Activated CD8-positive, alpha-beta T cell treated with anti-CD3 and anti-CD28 coated beads for 36 hours (primary cell): ENCODE measurements around the gene LRRN2. TPM values are rescaled to one million over a fixed set of nuclear protein-coding genes. Genes with fewer than 3 reads are reported as not detected.

Experiments used
- ATAC-seq: fragments of 200-7000 bp; cut with Tn5 transposase; one replicate; pipeline ENCODE4 v1.10.0; 2021; ENCODE audit warnings: mild to moderate bottlenecking, moderate library complexity
- CTCF ChIA-PET: fragments of 350-600 bp; sonication (Branson Sonifier 250); formaldehyde crosslinking; loops from one replicate; lab custom pipeline; 2021; ENCODE audit warnings: antibody characterized with exemption; lab: Charles Lee
- POLR2A ChIA-PET: fragments of 350-600 bp; sonication (Branson Sonifier 250); formaldehyde crosslinking; loops from one replicate; lab custom pipeline; 2021; ENCODE audit warnings: antibody characterized with exemption; lab: Charles Lee
- DNase-seq: peaks from one replicate; pipeline ENCODE4 v3.0.0-alpha.2; 2020
- H3K27ac Mint-ChIP-seq: one replicate; pipeline ENCODE4 v1.8.0; 2021; ENCODE audit warnings: mild to moderate bottlenecking, mixed read lengths
- H3K27me3 Mint-ChIP-seq: one replicate; pipeline ENCODE4 v1.8.0; 2021; ENCODE audit warnings: mixed read lengths
- H3K36me3 Mint-ChIP-seq: one replicate; pipeline ENCODE4 v1.8.0; 2021; ENCODE audit warnings: low read depth, mixed read lengths
- H3K4me1 Mint-ChIP-seq: one replicate; pipeline ENCODE4 v1.8.0; 2021; ENCODE audit warnings: low read depth, mixed read lengths
- H3K4me3 Mint-ChIP-seq: one replicate; pipeline ENCODE4 v1.8.0; 2021; ENCODE audit warnings: mild to moderate bottlenecking, moderate library complexity, mixed read lengths
- H3K9me3 Mint-ChIP-seq: one replicate; pipeline ENCODE4 v1.8.0; 2021; ENCODE audit warnings: mixed read lengths
- intact Hi-C: fragments of 100-400 bp; cut with micrococcal nuclease; formaldehyde crosslinking; loops from one replicate; pipeline ENCODE4 v1.10.0; 2022
- total RNA-seq, 2 experiments: library from RNA; stranded (reverse); gene quantifications; one replicate each; pipeline ENCODE4 v1.2.3, GENCODE V29; 2021
- TF ChIP-seq, protein P1 (sequence below): fragments of 200-600 bp; IDR thresholded peaks from one replicate; pipeline ENCODE4 v1.8.0; 2022; ENCODE audit warnings: antibody characterized with exemption, mild to moderate bottlenecking

The LRRN2 gene
- total RNA-seq, 2 experiments from 2014 or later, result not detected

DNA sequence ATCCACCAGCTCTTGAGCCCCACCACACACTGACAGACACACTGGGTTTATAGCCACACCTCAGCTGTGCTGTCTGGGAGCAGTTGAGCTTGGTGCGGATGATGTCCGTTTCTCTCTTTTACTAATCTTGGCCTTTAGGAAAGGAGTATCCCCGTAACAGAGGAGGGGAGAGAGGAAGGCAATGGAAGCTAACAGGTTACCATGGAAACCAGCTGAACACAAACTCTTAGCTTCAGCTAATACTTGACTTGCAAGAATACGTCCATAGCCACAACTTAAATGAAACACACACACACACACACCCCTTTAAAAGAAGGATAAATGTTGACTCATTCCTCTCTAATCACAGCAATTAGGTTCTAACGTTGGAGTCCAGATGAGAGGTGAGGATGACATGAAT, 28.0 kb upstream of the LRRN2 start:
- Mint-ChIP-seq H3K27me3 (peaks cover 11% of the 10 kb centered on the region), H3K4me3 (no peak overlapping the region), H3K27ac (no peak overlapping the region)

DNA sequence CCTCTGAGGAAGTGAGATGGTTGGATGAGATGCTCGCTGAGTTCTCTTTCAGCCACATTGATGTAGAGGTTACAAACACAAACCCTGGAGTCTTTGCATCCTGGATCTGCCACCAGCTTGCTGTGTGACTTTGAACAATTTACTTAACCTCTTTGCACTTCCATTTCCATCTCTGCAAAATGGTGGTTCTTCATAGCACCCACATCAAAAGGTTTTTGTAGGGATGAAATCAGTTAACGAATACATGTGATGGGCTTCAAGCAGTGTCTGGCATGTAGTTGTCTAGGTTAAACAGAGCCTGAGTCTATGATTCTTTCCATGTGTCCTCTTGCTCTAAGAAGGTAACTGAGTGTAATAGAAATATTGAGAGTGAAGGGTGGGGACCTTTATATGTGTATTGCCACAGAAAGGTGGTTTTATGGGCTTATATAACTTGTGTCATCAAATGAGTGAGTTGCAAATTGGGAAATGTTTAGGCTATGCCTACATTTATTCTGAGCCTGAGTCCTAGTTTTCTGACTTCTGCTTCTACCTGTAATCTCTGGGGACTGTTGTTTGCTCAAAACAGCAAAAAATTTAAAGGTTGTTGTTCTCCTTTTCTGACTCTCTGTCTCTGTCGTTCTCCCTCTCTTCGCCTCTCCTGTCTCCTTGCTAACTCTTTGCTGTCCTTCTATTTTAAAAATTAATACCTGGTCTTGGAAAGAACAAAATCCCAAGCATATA, 27.3 kb upstream of the LRRN2 start:
- Mint-ChIP-seq H3K4me1 (peaks cover 9% of the 10 kb centered on the region), H3K4me3 (no peak overlapping the region), H3K9me3 (no peaks in the 10 kb centered on the region), H3K27ac (no peak overlapping the region), H3K36me3 (no peaks in the 10 kb centered on the region), H3K27me3 (peaks cover 11% of the 10 kb centered on the region)
- ATAC-seq (no peak), DNase-seq (no peak)
- intact Hi-C loops, result no loop called here
- TF ChIP-seq, protein P1, sequence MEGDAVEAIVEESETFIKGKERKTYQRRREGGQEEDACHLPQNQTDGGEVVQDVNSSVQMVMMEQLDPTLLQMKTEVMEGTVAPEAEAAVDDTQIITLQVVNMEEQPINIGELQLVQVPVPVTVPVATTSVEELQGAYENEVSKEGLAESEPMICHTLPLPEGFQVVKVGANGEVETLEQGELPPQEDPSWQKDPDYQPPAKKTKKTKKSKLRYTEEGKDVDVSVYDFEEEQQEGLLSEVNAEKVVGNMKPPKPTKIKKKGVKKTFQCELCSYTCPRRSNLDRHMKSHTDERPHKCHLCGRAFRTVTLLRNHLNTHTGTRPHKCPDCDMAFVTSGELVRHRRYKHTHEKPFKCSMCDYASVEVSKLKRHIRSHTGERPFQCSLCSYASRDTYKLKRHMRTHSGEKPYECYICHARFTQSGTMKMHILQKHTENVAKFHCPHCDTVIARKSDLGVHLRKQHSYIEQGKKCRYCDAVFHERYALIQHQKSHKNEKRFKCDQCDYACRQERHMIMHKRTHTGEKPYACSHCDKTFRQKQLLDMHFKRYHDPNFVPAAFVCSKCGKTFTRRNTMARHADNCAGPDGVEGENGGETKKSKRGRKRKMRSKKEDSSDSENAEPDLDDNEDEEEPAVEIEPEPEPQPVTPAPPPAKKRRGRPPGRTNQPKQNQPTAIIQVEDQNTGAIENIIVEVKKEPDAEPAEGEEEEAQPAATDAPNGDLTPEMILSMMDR, result no peak
- POLR2A ChIA-PET, result interaction anchor here (1.0 kb wide), 1 partner anchor 89 kb away, joined by 3 read pairs; no protein-coding TSS in a partner anchor
- CTCF ChIA-PET, result interaction anchor here (1.3 to 2.8 kb wide), 4 partner anchors 9 to 79 kb away, joined by 3 to 7 read pairs (median 6); no protein-coding TSS in a partner anchor

More for the DNA sequence above, 28.0 kb upstream of the LRRN2 start:
- intact Hi-C loops, result no loop called here
- peaks cover 5% of the 10 kb centered on the region for H3K4me1 Mint-ChIP-seq
- TF ChIP-seq, protein P1, result no peak
- no peaks in the 10 kb centered on the region for H3K9me3 Mint-ChIP-seq
- ChIA-PET CTCF (interaction anchor here (1.3 to 2.8 kb wide), 4 partner anchors 10 to 78 kb away, joined by 3 to 7 read pairs (median 6); no protein-coding TSS in a partner anchor), POLR2A (interaction anchor here (1.0 kb wide), 1 partner anchor 90 kb away, joined by 3 read pairs; no protein-coding TSS in a partner anchor)
- no peaks in the 10 kb centered on the region for H3K36me3 Mint-ChIP-seq
- no peak for ATAC-seq
- DNase-seq, result no peak

GRCh38 chr1:204711947-204712701, 26.6 kb upstream of the LRRN2 start:
- ChIA-PET POLR2A (no interaction called here), CTCF (interaction anchor here (1.6 to 2.8 kb wide), 3 partner anchors 9 to 51 kb away, joined by 3 to 7 read pairs (median 7); no protein-coding TSS in a partner anchor)
- TF ChIP-seq, protein P1, result no peak
- Mint-ChIP-seq H3K4me1 (peaks cover 14% of the 10 kb centered on the region), H3K4me3 (no peak overlapping the region), H3K36me3 (no peaks in the 10 kb centered on the region), H3K27ac (no peak overlapping the region), H3K27me3 (peaks cover 11% of the 10 kb centered on the region), H3K9me3 (no peaks in the 10 kb centered on the region)
- no peak for ATAC-seq
- intact Hi-C loops, result no loop called here
- DNase-seq, result no peak

DNA sequence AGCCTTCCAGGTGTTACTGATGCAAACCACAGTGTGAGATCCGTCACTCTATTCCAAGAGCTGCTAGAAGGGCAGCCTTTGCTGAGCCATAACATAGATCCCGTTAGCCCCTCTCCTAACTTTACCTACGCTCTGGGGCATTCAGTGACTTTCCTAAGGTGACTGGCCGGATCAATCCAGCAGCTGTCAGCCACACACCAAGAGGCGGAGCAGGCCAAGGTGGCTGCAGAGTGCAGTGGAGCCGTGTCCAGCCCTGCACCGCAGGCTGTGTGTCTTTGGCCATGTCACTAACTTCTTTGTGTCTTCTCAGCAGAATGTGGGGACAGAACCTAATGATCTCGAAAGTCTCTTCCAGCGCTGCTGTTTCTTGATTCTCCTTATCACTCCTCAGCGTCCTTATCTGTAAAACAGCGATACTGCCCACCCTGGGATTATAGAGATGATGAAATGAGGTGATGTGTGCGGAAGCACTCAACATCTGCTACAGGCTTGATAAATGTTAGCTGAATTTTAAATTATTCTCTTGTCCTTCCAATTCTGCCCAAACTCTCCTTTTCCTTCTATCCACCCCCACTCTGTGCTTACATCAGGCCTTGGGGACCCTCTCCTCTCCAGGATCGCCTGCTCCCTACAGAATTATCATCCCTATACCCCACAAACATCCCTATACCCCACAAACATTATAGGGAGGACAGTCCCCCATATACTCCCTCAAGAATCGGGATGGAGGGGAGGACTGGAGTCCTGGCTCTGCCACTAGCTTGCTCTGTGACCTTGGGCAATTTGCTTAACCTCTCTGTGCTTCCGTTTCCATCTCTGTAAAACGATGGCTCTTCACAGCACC, 25.8 kb upstream of the LRRN2 start:
- no peak overlapping the region for H3K27ac Mint-ChIP-seq
- H3K4me3 Mint-ChIP-seq, result no peak overlapping the region
- H3K27me3 Mint-ChIP-seq, result peaks cover 11% of the 10 kb centered on the region
- ChIA-PET CTCF (no interaction called here), POLR2A (no interaction called here)
- ATAC-seq (no peak), DNase-seq (no peak)
- no peaks in the 10 kb centered on the region for H3K9me3 Mint-ChIP-seq
- TF ChIP-seq, protein P1, result no peak
- intact Hi-C loops, result no loop called here
- H3K36me3 Mint-ChIP-seq, result no peaks in the 10 kb centered on the region
- H3K4me1 Mint-ChIP-seq, result peaks cover 22% of the 10 kb centered on the region
